HG02970 (cell line): ENCODE results near the gene NUDT5.

Experiments
- ATAC-seq: cut with Tn5 transposase; IDR thresholded peaks from one replicate; pipeline ENCODE4 v1.9.1; 2021; ENCODE audit warnings: mild to moderate bottlenecking, moderate library complexity, moderate number of reproducible peaks; ENCODE audit not compliant: unreplicated experiment, low FRiP score

The NUDT5 gene

GRCh38 chr10:12165999-12166775 is 29.5 kb downstream of the NUDT5 start:
- ATAC-seq = no peak

DNA sequence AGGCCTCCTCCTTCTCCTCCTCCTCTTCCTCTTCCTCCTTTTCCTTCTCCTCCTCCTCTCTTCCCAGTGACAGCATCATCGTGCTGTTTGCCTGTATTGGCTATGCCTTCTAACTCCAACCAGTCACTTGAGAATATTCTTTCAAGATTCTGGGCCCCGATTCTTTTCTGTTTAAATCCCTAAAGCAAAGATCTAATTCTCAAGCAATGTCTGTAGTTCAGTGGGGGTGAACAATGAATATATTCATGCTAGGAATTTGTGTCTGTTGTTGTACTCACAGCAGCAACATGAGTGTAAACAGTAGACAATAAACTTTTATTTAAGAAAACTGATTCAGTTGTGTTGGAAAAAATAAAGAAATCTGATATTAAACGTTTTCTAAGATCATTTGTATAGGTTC is 30.7 kb downstream of the NUDT5 start:
- no peak for ATAC-seq

DNA sequence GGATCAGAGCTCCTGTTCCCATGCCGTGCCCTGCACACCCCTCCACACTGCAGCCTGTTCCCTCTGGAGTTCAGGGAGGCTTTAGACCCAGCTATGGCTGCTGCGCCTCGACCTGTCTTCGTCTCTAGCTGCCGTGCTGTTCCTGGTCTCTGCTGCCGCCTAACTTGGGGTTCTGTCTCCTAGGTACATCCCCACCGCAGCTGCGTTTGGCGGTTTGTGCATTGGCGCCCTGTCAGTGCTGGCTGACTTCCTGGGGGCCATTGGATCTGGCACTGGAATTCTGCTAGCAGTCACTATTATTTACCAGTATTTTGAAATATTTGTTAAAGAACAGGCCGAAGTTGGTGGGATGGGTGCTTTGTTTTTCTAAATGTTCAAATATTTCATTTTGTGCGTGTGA is 31.6 kb downstream of the NUDT5 start:
- no peak for ATAC-seq

- ATAC-seq = no peak
Measured at GRCh38 chr10:12162927-12163326, 32.8 kb downstream of the NUDT5 start.

GRCh38 chr10:12160664-12161063 is 35.0 kb downstream of the NUDT5 start:
- no peak for ATAC-seq

DNA sequence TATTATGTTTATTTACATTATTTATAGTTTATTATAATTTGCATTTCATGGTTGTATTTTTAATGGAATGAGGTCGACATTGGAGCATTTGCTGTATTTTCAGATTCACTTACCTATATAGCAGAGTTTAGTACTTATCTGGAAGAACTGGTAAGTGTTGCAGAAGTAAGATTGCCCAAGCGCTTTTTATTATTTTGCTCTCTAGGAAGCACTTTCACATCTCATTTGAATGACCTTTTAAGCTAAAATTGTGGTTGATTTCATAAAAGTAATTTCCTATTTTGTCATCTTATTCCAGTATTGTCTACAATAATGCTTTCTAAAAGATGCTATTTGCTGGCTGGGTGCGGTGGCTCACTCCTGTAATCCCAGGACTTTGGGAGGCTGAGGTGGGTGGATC is 37.6 kb downstream of the NUDT5 start:
- no peak for ATAC-seq

DNA sequence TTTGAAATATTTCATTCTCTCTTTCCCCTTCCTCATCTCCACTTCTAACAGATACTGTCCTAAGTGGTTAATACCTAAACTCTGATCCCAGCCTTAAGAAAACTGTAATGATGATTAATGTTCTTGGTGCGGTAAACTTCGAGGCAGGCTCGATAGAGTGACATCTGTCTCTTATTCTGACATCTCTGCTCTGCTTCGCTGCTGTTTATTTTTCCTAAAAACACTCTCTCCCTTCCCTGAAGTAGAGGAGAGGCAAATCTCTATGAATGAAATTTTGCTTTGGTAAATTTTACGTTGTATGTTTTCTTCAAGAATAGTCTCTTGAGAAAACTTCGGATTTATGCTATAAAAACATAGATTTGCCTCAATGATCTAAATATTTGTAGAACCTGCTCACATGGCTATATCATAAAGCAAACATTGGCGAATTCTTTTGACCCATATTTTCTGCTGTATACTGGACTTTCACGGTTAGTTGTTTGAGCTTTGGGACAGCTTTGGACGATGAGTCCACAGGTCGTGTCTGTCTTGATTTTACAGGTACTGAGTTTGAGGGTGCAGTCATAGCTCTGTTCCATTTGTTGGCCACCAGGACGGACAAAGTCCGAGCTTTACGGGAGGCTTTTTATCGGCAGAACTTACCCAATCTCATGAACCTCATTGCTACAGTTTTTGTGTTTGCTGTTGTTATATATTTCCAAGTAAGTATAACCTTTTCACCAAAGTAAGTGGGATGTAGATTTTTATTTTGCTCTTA is 39.1 kb downstream of the NUDT5 start:
- ATAC-seq = no peak

DNA sequence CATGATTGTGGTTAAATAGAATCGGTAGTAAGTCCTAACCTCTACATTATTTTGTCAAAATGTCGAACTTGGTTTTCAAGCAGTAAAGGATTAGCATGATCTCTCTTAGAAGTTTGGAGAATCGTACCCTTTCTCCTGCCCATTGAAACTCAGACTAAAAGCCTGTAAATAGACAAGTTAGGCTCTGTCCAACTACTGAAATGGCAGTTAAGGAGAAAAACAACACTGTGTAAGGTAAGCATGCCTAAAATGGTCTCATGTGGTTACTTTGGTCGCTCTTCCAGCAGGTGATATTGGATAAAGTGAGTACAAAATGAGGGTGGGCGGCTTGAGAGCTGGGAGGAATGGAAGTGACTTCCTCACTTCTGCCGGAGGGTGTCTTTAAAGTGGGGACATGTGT is 41.2 kb downstream of the NUDT5 start:
- no peak for ATAC-seq

GRCh38 chr10:12150163-12150562 is 45.5 kb downstream of the NUDT5 start:
- no peak for ATAC-seq

DNA sequence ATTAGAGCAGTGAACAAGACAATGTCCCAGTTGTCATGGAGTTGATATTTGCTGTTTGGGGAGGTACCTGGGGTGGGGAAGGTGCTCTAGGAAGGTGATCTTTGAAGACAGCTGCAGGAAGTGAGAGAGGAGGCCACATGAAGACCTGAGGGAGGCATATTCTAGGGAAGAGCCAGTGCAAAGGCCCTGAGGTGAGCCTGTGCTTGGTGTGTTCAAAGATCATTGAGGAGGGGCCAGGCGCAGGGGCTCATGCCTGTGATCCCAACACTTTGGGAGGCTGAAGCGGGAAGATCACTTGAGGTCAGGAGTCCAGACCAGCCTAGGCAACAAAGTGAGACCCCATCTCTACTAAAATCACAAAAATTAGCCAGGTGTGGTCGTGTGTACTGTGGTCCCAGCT is 51.2 kb downstream of the NUDT5 start:
- no peak for ATAC-seq

GRCh38 chr10:12140038-12140437 is 55.7 kb downstream of the NUDT5 start:
- no peak for ATAC-seq

GRCh38 chr10:12135631-12136030 is 60.1 kb downstream of the NUDT5 start:
- no peak for ATAC-seq

DNA sequence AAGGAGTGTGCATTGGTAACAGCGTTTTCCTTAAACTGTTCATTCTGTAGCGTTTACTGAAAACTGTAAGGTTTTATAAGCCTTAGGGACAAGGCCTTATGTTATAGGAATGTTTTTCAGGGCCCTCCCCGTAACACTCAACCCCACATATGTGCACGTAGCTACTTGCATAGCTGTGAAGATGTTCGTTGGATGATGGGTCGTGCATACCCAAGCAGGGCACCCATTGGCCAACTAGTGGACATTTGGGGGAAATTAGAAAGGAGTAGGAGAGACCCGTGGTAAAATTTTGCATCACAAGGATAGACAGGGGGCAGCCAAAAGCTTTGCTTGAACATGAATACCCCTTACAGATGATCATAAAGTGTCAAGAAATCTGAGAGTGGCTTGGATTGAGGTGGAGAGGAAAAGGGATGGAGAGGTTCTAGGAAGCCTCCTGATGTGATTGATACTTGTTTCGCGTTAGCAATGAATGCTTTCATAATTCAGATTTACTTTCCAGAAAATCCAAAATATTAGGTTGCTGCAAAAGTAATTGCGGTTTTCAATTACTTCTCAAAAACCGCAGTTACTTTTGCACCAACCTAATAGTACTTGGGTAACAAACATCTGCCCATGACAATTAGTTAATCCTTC is 65.3 kb downstream of the NUDT5 start:
- no peak for ATAC-seq

DNA sequence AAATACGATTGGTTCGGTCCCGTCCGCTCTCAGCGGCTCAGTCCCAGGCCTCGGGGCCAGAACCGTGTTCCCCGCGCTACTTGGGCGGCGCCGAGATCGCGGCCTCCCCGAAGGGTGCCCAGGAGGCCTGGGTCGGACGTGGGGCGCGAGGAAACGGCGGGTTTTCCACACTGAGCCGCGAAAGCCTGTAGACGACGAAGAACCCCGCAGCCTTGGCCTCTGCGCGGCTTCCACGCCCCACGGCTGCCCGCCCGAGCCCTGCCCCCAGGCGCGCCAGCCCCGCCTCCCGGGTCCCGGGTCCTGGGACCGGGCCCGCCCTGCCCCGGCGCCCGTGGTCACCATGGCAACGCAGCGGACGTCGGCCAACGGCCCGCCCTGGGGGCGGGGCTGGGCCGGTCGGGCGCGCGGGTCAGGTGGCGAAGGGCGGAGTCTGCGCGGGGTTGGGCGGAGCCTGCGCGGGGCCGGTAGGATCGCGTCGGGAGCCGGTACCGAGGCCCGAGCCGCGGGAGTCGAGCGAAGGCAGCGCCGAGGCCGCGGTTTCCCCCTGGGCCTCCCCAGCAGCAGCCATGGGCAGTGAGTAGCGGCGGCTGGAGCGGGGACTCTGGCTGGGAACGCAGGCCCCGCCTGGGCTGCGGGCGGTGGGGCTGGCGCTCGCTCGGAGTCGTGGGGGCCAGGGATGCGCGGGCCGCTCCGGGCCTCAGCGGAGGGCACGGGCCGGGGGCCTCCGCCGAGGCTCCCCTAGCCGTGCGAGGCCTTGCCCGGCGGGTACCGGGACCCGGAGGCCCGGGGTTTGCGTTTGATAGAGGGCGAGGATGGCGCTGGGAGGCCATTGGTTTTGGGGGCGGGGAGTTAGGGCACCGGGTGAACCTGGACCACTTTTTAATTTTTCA is 66.2 kb downstream of the NUDT5 start, which contains the start of gene SEC61A2:
Gene SEC61A2, plus strand, starts transcription at position 456 of the 890 bp plus-strand sequence. Its CDS starts 111 bp downstream, at position 567.
- ATAC-seq = peak; percentile 96

- ATAC-seq = no peak
Measured at GRCh38 chr10:12121673-12122072, 74.0 kb downstream of the NUDT5 start.
